ENCODE data around the gene SMYD3.

GRCh38 chr1:246527402-246528088 lies 20.5 kb upstream of the SMYD3 start:
- TF ChIP-seq CTCF (IDR thresholded peaks at IDR 0.05; ENCODE audit: borderline replicate concordance, extremely low read depth, low read length, poor library complexity, severe bottlenecking) (no peak), EZH2 (IDR thresholded peaks at IDR 0.05; ENCODE audit: borderline replicate concordance, low read depth, low read length, severe bottlenecking) (no peak)

All from DND-41 (cell line).